ENCODE data around the gene RPS19. TPM values are rescaled to one million over a fixed set of nuclear protein-coding genes. Genes with fewer than 3 reads are reported as not detected.
"Not testable (repeated sequence)": the region's sequence is repeated elsewhere in the genome, so short reads cannot be mapped to it uniquely, and the experiment has no call there.

RPS19 gene
- total RNA-seq, 1 experiment from 2014 or later, result 1,900 TPM

DNA sequence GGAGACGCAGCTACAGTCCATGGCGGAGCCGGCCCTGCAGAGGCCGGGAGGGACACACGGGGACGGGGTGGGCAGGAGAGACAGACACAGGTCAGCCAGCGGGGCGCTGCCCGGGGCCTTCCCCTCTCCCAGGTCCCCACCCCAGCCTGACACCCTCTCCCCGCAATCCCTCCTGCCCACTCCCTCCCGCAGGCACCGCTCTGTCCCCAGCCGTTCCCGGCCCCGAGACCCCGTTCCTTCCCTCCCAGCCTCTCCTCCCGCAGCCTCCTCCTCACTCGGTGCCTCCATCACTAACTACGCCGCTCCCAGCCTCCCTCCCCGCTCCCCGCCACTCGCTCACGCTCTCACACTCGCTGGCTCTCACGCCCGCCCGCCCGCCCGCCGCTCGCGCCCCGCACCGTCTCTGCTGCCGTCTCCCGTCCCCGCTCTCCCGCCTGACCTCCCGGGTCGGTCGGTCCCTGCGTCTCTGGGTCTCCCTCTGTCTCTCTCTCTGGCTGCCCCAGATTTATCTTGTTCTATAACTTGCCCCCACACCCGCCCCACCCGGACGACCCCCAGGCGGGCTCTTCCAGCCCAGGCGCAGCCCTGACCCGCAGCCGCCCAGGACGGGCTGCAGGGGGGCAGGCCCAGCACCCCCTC lies 53.0 kb downstream of the RPS19 start:
- no peak for DNase-seq (ENCODE audit: extremely low read depth, low read depth)

DNA sequence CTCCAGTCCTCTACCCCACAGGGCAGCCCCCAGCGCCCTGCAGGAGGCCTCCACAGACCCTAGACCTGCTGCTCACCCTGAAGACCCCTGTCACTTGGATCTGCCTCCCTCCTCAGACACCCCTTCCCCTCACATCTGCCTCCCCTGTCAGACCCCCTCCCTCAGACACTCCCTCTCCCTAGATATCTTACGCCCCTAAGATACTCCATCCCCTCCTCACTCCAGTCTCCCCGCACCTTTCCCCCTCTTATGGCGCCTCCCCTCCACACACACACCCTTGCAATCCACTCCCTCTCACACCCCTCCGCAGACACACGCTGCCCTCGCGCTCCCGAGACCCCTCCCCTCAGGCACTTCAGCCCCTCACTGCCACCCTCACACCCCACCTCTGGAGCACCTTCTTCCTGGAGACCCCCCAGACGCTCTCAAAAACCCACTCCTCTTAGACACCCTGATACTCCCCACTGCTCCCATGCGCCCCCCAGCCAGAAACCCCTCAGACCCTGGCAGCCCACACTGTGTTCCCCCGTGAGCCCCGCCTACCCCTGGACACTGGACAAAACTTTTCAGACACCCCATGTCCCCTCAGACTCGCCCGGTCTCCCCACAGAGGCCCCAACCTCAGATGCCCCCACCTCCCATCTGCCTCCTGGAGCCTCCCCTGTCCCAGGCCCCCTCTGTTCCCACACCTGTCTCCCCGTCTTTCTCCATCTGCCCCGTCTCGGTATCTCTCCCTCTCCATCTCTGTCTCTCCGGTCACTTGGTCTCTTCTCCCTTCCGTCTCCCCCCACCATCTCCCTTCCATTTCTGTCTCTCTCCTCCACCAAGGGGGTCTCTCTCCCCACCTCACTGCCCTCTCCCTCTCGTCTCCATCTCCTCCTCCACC lies 53.7 kb downstream of the RPS19 start:
- DNase-seq (ENCODE audit: extremely low read depth, low read depth), result no peak

DNA sequence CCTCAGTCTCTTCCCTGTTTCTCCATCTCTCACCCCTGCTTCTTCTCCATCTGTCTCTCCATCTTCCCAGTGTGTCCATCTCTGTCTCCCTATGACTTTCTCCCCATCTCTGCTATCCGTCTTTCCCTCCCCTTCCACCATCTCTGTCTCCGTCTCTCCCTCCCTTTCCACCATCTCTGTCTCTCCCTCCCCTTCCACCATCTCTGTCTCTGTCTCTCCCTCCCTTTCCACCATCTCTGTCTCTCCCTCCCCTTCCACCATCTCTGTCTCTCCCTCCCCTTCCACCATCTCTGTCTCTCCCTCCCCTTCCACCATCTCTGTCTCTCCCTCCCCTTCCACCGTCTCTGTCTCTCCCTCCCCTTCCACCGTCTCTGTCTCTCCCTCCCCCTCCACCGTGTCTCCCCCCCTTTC lies 54.4 kb downstream of the RPS19 start:
- DNase-seq (ENCODE audit: extremely low read depth, low read depth), result not testable (repeated sequence)

DNA sequence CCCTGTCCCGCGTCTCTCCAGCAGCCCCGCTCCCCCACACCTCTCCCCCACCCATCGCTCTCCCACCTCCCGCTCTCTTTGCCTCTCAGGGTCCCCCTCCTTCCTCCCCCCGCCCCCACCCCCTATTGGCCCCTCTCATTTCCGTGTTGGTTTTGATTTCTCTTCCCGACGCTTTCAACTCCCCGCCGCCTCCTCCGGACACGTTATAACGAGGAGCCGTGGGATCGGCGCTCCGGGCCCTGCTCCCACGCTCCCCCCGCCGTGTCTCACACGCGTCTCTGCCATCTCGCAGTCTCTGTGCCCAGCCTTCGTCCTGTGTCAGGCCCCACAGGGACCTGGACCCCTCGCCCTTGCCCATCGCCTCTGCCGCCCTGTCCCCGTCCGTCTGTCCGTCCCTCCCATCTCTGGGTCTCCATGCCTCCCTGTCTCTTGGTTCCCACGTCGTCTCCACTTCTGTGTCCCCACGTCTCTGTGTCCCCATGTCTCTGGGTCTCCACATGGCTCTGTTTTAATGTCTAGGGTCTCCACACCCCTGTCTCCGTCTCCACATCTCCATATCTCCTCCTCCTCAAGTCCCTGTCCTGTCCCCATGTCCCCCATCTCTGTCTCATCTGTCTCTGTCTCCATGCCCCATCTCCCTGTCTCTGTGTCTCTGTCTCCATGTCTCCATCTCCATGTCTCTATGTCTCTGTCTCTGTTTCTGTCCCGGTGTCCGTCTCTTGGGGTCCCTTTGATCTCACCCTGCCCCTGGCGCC lies 55.1 kb downstream of the RPS19 start:
- DNase-seq (ENCODE audit: extremely low read depth, low read depth), result no peak

DNA sequence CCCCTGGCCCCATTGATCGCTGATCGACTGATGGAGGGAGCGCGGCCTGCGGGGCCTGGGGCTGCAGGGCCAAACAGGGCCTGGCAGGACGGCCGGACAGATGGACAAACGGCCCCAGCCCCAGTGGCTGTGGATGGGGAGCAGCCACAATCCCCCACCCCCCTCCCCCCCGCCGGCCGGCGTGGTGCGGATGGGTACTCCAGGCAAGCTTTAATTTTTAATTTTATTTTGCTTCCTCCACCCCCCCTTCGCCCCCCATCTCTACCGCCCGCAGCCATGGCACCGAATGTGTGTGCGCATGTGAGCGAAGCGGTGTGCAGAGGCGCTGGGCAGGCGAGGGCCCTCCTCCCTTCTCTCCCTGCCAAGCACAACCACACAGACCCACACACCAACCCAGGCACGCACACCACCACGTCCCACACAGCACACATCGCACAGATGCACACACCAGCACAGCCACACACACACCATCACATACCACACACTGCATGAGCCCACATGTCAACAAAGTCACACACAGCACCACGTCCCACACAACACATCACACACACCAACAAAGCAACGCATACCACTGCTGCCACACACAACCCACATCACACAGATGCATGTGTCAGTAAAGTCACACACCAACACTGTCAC lies 55.8 kb downstream of the RPS19 start:
- no peak for DNase-seq (ENCODE audit: extremely low read depth, low read depth)

DNA sequence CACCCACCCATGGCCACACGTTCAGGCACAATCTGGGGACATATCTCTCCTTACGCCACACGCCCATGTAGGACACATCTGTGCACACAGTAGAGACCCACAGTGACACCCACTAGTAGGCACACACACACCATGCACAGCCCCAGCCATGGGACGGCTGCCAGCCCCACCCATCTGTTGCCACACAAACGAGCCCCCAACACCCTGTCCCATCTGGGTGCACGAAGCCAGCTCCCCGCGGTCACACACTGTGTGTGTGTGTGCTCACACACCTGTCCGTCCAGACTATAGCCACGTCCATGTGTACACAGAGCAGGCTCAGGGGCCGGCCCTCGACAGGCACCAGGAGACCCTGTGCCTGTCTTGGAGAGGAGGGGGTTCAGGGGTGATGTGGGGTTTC lies 57.6 kb downstream of the RPS19 start:
- no peak for DNase-seq (ENCODE audit: extremely low read depth, low read depth)

DNA sequence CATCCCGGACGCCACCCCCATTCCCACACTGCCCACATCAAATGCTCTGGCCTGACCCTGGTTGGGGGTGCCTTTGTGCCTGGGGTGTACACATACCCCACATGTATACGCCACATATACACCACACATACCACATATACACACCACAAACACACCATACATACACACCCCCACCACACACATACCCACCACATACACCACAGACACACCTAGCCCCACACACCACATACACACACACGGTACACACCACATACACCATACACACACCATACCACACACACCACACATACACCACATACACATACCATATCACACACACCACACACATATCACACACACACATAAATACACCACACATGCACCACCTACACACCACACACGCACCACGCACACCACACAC lies 58.0 kb downstream of the RPS19 start:
- no peak for DNase-seq (ENCODE audit: extremely low read depth, low read depth)

DNA sequence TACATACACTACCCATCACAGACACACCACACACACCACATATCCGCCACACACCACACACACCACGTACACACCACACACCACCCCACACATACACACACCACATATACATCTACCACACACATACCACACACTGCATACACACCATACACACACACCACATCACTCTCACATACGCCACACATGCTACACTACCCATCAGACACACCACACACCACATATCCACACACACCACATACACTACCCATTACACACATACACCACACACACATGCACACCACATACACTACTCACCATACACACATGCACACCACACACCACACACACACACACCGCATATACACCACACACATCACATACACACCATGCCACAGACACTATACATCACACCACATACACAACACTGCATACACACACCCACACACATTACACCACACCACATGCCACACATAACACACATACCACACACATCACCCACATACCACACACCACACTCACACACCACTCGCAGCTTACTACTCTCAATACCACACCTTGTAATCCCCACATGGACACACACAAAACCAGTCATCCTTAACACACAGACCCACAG lies 58.7 kb downstream of the RPS19 start:
- DNase-seq (ENCODE audit: extremely low read depth, low read depth), result no peak

DNA sequence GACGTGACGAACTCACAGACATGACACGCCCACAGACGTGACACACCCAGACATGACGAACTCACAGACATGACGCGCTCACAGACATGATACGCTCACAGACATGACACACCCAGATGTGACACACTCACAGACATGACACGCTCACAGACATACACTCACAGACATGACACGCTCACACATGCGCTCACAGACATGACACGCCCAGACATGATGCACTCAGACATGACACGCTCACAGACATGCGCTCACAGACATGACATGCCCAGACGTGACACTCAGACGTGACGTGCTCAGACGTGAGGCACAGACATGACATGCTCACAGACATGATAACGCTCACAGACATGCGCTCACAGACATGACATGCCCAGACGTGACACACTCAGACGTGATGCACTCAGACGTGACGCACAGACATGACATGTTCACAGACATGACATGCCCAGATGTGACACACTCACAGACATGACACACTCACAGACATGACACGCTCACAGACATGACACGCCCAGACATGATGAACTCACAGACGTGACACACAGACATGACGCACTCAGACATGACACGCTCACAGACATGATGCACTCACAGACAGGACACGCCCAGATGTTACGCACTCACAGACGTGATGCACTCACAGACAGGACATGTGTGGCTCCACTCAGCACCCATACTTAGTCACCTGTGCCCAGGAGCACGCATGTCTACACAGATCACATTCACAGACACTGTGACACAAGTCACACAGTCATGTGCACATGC lies 60.1 kb downstream of the RPS19 start:
- DNase-seq (ENCODE audit: extremely low read depth, low read depth), result no peak

DNA sequence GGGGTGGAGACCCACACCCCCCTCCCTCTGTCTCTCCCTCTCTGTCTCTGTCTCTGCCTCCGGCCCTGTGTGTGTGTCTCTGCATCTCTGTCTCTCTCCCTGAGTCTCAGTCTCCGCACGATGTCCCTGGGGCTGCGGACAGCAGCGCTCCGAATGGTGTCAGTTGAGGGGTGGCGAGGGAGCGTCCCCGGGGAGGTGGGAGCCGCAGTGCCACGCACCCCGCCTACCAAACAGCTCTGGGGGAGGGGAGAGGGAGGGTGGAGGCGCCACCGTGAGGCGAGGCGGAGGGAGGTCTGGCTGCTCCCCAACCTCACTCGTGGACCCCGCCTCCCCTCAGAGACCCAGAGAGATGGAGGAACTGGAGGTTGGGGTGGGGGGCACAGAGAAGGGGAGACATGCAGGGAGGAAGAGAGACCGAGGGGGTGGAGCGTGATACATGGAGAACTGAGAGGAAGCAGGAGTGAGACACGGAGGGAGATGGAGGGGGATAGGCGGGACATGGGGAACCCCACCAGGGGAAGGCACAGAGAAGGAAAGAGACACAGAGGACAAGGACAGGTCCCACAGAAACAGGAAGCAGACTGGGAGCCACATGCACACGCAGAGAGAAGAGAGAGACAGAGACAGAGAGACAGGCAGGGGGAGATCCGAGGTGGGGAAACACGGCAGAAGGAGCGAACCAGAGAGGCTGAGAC lies 61.0 kb downstream of the RPS19 start:
- no peak for DNase-seq (ENCODE audit: extremely low read depth, low read depth)

DNA sequence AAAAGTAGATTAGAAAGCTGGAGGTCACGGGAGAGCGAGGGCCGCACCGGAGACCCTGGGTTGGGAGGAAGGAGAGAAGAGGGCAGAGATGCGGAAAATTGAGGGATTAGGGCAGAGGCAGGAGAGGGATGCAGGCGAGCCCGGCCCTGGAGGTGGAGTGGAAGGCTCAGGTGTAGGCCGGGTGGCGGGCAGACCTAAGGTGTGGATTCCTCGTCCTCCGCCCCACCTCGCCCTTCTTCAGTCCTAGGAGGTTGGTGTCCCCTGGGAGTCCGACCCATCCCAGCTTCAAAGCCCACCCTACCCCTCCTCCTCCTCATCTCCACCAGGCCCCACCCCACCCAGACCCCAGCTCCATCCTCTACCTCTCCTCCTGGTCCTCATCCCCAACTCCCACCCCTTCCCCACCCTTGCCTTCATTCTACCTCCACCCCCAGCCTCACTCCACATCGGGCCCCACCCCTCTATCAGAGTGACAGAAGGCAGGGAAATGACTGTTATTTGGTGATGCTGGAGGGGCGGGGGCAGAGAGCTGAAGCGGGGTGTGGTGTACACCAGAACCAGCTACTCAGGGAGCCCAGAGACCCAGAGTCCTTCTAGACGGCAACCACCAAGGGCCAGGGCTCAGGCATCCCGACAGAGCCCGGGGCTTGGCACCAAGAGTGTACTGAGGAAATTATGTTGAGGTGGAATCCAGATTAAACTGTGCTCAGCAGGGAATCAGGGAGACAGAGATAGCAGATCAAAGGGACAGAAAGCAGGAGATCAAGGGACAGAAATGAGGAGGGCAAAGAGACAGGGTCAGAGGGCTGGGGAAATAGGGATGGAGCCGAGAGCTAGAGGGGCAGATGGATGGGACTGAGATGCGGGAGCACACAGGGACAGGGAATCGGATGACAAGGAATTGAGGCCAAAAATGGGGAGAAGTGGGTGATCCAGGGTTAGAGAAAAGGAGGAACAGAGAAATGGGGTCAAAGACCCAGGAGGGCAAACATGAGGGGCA lies 61.8 kb downstream of the RPS19 start:
- DNase-seq (ENCODE audit: extremely low read depth, low read depth), result no peak

Small RNAs within 50 kb of the gene (small RNA-seq; reads per million reads assigned to genes)
- gene MIR6797, result 0 to 0.18 reads per million in 2 experiments

Other genes starting within 250 kb of the RPS19 start
- not detected in 2 replicates for gene CEACAM4, start 233.2 kb upstream of the RPS19 start, total RNA-seq (2014; rRNA removed; shearing (Covaris generic))
- gene CEACAM7, start 172.0 kb upstream of the RPS19 start, total RNA-seq (2014; rRNA removed; shearing (Covaris generic)), result not detected in 2 replicates
- not detected in 2 replicates for gene CEACAM5, start 151.6 kb upstream of the RPS19 start, total RNA-seq (2014; rRNA removed; shearing (Covaris generic))
- gene CEACAM6, start 104.7 kb upstream of the RPS19 start, total RNA-seq (2014; rRNA removed; shearing (Covaris generic)), result not detected in 2 replicates
- not detected in 2 replicates for gene CEACAM3, start 63.7 kb upstream of the RPS19 start, total RNA-seq (2014; rRNA removed; shearing (Covaris generic))
- not detected in 2 replicates for gene LYPD4, start 15.6 kb upstream of the RPS19 start, total RNA-seq (2014; rRNA removed; shearing (Covaris generic))
- not detected in 2 replicates for gene DMRTC2, start 15.2 kb upstream of the RPS19 start, total RNA-seq (2014; rRNA removed; shearing (Covaris generic))
- not detected in 2 replicates for gene CD79A, start 17.0 kb downstream of the RPS19 start, total RNA-seq (2014; rRNA removed; shearing (Covaris generic))
- gene ARHGEF1, start 22.9 kb downstream of the RPS19 start, total RNA-seq (2014; rRNA removed; shearing (Covaris generic)), result 33.2 and 39.6 TPM in 2 replicates
- gene ERFL, start 68.2 kb downstream of the RPS19 start, total RNA-seq (2014; rRNA removed; shearing (Covaris generic)), result not detected in 2 replicates
- gene RABAC1, start 99.1 kb downstream of the RPS19 start, total RNA-seq (2014; rRNA removed; shearing (Covaris generic)), result 30.4 and 36.0 TPM in 2 replicates
- 0.52 TPM in 1 of 2 replicates, not detected in the other for gene ATP1A3, start 134.0 kb downstream of the RPS19 start, total RNA-seq (2014; rRNA removed; shearing (Covaris generic))
- 0.07 TPM in 1 of 2 replicates, not detected in the other for gene GRIK5, start 210.0 kb downstream of the RPS19 start, total RNA-seq (2014; rRNA removed; shearing (Covaris generic))
- gene ZNF574, start 215.9 kb downstream of the RPS19 start, total RNA-seq (2014; rRNA removed; shearing (Covaris generic)), result 8.4 and 8.7 TPM in 2 replicates